ENCODE data around the gene KMO.

Gene KMO

DNA sequence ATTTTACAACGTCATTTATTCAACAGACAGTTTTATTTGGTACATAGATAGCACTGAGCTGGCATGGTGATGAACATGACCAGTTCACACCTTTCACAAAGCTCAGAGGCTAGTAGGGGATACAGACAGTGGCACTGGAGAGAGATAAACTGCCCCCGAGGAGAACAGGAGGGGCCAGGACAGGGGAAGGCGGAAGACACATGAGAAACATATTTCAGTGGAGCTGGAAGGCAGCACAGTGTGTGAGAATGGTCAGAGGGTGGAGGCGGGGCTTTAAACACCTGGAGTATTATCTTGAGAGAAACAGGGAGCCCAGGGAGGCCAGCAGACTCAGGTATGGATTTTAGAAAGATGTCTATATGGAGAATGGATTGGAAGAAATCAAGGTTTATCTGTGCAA lies 58.5 kb downstream of the KMO start:
- in situ Hi-C loops (cut with MboI; ENCODE audit: low sequenced_read_pairs): no loop called here

DNA sequence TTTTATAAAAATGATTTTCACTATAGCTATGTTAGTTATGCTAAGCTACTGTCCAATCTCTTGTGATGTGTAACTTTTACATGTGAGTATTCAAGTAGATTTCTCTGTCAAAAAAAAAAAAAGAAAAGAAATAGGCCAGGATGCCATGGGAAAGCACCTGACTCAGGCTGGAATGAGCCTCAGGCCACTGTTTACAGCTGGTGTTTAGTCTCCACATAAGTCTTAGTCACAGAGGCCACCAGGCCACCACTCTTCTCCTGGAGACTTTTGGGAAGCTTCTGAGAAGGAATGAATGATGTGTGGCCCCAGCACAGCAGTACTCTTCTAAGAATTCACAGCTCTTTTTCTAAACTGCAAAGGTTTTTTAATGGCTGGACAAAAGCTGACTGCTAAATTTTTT lies 59.1 kb downstream of the KMO start:
- in situ Hi-C loops (cut with MboI; ENCODE audit: low sequenced_read_pairs): no loop called here

DNA sequence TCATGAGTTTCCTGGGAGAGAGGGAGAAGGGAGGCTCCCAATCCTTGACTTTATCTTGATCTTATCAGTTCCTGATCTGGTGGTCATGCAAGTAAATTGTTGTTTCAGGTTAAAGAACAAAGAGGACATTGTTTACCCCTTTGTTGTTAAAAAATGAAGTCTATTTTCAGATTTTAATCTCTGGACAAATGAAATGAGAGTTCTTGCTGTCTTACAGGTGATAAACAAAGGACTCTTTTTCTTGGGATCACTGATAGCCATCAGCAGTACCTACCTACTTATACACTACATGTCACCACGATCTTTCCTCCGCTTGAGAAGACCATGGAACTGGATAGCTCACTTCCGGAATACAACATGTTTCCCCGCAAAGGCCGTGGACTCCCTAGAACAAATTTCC lies 59.6 kb downstream of the KMO start:
- in situ Hi-C loops (cut with MboI; ENCODE audit: low sequenced_read_pairs): no loop called here

DNA sequence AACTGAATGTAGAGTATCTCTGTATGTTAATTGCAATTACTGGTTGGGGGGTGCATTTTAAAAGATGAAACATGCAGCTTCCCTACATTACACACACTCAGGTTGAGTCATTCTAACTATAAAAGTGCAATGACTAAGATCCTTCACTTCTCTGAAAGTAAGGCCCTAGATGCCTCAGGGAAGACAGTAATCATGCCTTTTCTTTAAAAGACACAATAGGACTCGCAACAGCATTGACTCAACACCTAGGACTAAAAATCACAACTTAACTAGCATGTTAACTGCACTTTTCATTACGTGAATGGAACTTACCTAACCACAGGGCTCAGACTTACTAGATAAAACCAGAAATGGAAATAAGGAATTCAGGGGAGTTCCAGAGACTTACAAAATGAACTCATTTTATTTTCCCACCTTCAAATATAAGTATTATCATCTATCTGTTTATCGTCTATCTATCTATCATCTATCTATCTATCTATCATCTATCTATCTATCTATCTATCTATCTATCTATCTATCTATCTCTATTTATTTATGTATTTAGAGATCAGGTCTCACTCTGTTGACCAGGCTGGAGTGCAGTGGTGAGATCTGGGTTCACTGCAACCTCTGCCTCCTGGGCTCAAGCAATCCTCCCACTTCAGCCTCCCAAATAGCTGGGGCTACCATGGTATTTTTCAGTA lies 60.2 kb downstream of the KMO start:
- in situ Hi-C loops (cut with MboI; ENCODE audit: low sequenced_read_pairs): no loop called here

DNA sequence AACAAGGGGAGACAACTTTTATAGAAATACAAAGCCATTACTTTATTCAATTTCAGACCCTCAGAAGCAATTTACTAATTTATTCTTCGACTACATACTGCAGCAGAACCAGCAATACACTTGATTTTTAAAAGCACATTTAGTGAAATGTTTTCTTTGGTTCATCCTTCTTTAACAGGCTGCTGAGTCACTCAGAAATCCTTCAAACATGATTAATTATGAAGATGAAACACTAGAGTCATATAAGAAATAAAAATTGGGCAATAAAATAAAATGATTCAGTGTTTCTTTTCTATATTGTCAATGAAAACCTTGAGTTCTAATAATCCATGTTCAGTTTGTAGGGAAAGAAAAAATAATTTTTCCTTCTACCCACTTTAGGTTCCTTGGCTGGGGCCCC lies 61.0 kb downstream of the KMO start:
- in situ Hi-C loops (cut with MboI; ENCODE audit: low sequenced_read_pairs): no loop called here

DNA sequence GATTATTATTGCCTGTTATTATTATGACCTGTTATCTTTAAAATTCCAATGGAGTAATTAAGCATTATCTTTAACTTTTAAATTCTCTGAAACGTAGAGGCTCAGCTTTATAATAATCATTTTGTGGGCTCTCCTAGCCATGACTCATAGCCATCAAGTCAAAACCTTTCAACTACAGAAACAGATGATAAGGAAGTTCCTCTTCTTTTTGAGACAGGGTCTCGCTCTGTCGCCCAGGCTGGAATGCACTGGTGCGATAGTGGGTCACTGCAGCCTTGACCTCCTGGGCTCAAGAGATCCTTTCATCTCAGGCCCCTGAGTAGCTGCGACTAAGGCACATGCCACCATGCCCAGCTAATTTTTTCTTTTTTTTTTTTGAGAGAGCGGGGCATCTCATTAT lies 64.5 kb downstream of the KMO start:
- in situ Hi-C loops (cut with MboI; ENCODE audit: low sequenced_read_pairs): no loop called here

DNA sequence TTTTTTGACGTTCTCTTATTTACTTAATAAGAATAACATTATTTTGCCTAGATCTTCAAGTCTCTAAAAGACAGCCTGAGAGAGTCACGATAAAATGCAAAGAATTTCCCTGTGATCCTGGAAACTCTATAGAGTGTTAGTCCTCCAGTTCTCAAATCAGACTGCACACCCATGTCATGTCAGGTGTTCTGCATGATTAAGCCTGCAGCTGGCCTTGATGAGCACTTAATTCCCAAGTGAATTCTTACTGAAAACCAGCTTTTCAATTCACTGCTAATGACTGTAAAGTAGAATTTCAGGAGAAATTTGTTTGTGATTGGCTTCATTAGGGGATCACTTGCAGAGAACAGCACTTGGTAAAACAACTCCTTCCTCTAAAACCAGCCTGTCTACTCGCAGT lies 66.1 kb downstream of the KMO start:
- in situ Hi-C loops (cut with MboI; ENCODE audit: low sequenced_read_pairs): no loop called here

DNA sequence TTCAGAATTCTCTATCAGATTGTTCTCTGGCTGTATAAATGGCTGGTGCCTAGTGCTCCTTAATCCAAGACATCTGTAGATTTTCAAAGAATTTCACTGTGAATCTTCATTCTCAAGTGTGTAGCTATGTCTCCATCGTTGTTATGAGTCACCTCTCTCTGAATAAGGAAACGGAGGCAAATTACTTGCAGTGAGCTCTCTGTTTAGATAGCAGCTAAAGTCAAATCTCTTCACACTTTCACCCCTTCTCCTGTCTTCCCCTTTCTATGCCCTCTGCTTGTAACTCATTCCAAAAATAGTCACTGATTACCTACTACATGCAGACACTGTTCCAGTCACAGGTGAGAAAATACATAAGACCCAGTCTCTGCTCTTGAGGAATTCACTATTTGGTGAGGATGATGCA lies 68.3 kb downstream of the KMO start:
- in situ Hi-C loops (cut with MboI; ENCODE audit: low sequenced_read_pairs): no loop called here

DNA sequence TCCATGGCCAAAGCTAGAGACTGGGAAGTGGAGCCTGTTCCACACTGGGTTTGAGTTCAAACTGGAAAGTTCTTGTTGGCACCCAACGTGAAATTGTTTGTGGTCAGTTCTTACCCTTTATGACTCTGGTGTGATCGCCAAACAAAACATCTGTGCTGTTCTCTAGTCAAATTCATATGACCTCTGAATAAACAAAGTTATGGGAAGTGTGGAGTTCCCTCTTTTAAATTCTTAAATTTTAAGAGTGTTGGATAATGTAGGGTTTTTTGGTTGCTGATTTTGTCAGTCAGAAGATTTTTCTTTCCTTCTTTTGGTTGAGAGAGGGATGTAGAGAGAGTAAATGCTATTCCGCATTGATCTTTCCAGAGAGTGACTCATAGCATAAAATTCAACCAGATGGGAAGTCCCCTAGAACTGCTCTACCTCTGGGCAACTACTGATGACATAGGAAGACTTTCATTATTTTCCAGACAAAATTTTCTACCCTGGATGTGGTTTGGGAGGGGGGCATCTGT lies 71.6 kb downstream of the KMO start:
- in situ Hi-C loops (cut with MboI; ENCODE audit: low sequenced_read_pairs): no loop called here

DNA sequence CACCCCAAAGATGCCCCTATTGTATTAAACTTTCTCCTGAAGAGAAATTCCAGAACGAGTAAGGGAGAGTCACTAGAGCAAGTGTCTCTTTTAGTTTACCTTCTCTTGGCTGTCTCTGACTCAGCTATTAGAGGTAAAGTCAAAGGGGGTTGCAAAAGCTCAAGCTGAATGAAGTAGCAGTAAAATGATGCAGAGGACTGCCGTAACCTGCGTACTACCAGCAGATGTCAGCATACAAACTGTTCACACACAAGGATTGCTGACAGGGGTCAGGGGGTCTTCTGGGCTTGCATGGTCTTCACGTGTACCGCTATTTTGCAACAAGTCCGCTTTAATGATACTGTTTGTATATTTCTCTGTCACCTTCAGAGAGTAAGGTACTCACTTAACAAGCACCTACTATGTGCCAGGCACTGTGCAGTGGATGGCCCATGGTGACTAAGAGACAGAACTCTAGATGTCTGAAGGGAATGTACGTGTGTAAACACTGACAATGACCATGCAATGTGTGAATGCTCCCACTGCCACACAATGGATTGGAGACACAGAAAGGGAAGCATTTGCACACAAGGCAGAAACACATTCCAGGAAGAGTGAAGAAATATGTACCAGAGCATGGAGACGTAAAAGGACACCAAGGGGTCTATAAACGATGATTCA lies 73.1 kb downstream of the KMO start:
- in situ Hi-C loops (cut with MboI; ENCODE audit: low sequenced_read_pairs): no loop called here

DNA sequence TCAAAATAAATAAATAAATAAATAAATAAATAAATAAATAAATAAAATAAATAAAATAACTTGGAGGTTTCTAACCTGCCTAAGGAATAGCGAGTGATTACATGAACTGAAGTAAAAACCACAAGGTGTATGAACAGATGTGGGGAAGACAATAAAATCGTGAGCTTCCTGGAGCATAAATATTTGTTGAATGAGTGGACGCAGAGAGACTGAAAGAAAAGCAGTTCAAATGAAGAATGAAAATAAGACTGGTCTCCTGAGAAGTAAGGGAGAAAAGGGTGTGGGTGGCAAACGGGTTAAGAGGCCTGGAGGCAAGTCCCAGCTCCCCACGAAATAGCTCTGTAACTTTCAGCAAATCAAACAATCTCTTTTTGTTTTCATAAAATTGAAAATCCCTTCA lies 74.4 kb downstream of the KMO start:
- in situ Hi-C loops (cut with MboI; ENCODE audit: low sequenced_read_pairs): no loop called here

DNA sequence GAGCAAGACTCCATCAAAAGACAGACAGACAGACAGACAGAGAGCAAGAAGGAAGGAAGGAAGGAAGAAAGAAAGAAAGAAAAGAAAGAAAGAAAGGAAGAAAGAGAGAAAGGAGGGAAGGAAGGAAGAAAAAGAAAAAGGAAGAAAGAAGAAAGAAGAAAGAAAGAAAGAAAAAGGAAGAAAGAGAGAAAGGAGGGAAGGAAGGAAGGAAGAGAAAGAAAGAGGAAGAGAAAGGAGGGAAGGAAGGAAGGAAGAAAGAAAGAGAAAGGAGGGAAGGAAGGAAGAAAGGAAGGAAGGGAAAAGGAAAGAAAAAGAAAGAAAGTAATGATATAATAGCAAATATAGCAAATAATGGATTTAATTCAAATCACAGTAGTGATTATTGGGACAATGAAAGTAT lies 75.3 kb downstream of the KMO start:
- in situ Hi-C loops (cut with MboI; ENCODE audit: low sequenced_read_pairs): no loop called here

DNA sequence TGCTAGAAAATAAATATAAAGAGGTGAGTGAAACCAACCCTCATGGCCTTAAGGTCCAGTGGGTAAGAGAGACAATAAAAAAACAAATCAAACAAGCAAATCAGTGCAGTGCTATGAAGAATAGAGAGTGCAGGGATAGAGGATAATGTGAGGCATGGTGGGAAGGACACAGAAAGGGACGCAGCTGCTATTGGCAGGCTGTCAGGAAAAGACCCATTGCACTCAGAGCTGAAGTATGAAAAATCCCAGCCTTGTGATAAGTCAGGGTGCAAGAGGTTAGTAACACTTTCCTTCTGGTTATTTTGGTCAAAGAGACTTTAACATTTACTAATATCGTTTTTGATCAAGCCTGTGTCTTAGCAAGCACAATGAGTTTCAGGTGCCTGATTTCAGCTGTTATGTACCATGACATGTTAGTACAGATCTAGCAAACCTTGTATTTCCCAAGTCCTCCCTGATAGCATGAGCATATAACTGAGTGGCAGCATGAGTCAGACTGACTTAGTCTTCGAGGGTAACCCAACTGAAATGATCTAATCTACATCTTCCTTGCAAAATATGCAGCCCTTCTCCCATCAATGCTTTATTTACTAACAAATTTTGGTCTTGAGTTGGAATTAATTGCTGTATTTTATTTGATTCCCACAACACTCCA lies 76.3 kb downstream of the KMO start:
- in situ Hi-C loops (cut with MboI; ENCODE audit: low sequenced_read_pairs): no loop called here

DNA sequence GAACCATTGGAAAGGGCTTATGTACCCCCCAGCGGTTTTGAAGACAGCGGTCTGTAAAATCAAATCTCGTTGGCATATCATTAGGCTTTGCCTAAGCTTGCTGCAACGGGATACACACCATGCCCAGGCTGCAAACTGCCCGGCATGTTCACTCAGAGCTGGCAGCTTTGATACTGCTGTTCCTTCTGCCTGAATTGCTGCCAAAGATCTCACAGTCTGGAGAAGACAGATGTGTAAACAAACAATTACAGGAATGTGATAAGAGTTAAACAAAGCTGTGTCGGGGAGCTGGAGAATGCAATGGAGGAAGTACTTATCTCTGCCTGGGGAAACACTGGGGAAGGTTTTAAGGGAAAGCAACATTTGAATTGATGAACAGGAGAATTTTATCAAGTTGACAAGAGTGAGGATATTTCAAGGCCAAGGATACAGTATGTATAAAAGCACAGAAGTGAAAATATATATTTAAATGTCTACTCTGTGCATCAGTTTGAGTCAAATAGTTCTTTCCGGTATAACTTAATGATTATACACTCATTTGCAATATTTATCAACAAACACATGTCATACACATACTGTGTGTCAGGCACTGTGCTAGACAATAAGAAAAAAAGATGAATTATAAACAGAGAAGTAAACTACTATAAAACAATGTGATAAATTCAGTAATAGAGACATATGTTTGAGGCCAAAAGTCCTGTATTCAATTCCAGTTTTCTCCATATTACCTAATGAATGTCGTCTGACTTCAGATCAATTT lies 78.1 kb downstream of the KMO start:
- in situ Hi-C loops (cut with MboI; ENCODE audit: low sequenced_read_pairs): no loop called here

DNA sequence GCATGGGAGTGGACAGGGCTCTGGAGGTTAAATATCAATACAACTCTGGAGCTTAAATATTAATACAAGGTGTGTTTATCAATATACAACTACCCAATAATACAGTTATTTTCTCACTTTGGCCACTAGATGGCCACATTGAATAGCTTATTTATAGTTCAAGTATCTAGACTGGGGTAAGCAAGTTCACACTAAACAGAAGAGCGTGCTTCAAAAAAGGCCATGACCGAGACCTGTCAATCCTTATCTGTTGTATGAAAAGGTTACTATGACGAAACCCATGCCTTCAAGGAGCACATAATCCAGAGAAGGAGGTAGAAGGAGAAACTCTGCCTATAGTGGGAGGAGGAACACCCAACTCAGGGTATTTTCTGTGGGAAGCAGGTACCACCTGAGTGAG lies 78.9 kb downstream of the KMO start:
- in situ Hi-C loops (cut with MboI; ENCODE audit: low sequenced_read_pairs): no loop called here

DNA sequence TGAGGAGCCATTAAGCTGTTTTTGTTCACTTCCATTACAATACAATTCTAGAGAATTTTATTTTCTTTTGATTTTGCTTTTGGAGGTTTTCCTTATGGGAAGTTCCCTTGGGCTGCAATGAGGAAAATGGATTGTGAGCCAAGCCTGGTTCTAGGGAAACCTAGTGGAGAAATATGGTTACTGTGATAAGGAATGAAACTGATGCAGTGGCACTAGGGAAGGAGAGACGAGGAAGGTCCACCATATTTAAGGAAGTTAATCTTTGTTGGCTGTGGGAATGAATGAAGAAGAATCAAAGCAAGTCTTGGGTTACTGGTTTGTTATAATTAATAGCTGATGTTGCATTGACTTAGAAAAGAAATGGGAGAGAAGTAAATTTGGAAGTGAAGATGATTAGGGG lies 79.6 kb downstream of the KMO start:
- in situ Hi-C loops (cut with MboI; ENCODE audit: low sequenced_read_pairs): no loop called here

DNA sequence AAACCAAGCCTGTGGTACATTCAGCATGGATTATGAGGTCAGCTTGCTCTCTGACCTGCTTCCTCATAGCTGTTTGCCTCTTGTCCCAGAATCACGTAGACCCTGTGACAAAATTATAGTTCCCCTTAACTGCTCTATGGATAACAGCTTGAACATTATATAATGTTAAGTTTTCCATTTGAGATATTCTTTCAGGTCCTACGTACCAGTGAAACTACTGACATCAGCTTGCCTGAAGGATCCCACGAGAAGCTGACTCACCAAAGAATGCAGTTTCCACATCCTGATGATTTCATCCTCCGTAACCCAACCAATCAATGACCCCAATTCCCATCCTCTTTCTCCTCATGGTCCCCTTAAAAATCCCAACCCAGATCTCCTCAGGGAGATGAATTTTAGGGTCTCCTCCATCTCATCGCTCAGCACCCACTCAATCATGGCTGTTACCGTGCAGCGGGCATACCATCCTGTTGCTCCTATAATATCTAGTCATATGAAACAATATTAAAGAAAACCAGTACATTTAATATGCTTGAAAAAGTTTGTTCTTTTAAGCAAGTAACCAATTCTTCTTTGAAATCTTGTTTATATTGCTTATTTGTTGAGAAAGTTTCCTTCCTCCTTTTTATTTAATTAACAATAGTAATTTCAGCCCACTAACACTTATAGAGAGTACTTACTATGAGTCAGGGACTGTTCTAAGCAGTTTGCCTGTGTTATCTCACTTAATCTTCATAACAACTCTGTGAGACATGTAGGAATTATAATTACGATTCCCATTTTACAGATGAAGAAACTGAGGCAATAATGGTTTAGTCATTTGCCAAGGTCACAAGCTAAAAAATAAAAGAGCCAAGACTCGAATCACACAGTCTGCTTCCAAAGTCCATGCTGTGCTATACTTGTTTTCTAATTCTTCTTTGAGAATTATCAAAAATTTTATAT lies 80.6 kb downstream of the KMO start:
- in situ Hi-C loops (cut with MboI; ENCODE audit: low sequenced_read_pairs): no loop called here

DNA sequence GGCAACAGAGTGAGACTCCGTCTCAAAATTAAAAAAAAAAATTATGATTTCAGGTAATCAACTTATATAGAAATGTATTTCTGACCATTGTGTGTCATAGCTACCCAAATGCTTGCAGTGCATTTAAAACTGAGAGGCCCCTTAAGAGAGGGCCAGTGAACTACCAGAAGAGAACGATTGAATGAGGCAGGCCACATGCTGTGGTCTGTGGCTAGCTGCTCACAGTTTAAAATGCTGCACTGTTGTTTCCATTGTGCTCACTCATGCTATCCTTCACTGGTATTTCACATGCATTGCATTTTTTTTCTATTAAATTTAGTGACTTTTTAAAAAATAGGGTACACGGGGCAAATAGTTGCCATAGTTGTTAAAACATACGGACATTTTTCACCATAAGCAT lies 82.0 kb downstream of the KMO start:
- in situ Hi-C loops (cut with MboI; ENCODE audit: low sequenced_read_pairs): no loop called here

DNA sequence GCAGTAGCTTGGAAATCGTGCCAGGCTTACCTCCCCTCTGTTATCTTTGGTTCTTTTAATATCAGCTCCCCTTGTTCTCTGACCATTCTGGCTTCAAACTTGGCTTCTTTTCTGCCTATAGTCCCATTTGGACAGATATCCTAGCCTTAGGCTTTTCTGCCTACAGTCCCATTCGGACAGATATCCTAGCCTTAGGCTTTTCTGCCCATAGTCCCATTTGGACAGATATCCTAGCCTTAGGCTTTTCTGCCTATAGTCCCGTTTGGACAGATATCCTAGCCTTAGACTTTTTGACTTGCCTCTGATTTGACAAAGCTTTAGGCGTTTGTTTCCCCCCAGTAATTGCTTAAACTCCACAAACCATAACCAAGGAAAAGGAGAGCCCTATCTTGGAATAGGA lies 82.4 kb downstream of the KMO start:
- in situ Hi-C loops (cut with MboI; ENCODE audit: low sequenced_read_pairs): no loop called here

Measured in HL-60/S4 treated with phorbol 12-myristate 13-acetate at 8.2 ng/mL for 4 days and 3 days (cell line).